IPS-NIHi7 (cell line): ENCODE results near the gene RRP9.
"Not testable (repeated sequence)": the region's sequence is repeated elsewhere in the genome, so short reads cannot be mapped to it uniquely, and the experiment has no call there.

ENCODE experiments used
- DNase-seq: peaks from one replicate; pipeline ENCODE4 v3.0.0; 2012; ENCODE audit warnings: mixed read lengths; ENCODE audit errors: extremely low spot score

RRP9 gene

GRCh38 chr3:51938780-51939425, 2.8 kb downstream of the RRP9 start:
- no peak for DNase-seq

GRCh38 chr3:51937611-51938450, 3.9 kb downstream of the RRP9 start:
- no peak for DNase-seq

- DNase-seq: no peak
Observed at GRCh38 chr3:51937014-51937413, 4.7 kb downstream of the RRP9 start.

GRCh38 chr3:51935886-51936755, 5.6 kb downstream of the RRP9 start:
- no peak for DNase-seq

- no peak for DNase-seq
Observed at GRCh38 chr3:51934991-51935885, 6.5 kb downstream of the RRP9 start.

GRCh38 chr3:51934139-51934850, 7.4 kb downstream of the RRP9 start:
- DNase-seq: peak; percentile 11

- DNase-seq: peak; percentile 4
Observed at GRCh38 chr3:51933471-51934138, 8.1 kb downstream of the RRP9 start.

GRCh38 chr3:51932471-51933370, 9.0 kb downstream of the RRP9 start:
- DNase-seq: peak; percentile 7

- DNase-seq: peak; percentile 2
Observed at GRCh38 chr3:51931756-51932155, 9.9 kb downstream of the RRP9 start.

- peak; percentile 3 for DNase-seq
Observed at GRCh38 chr3:51930439-51930838, 11.3 kb downstream of the RRP9 start.

GRCh38 chr3:51929420-51930003, 12.2 kb downstream of the RRP9 start:
- peak; percentile 86 for DNase-seq

GRCh38 chr3:51928981-51929380, 12.7 kb downstream of the RRP9 start:
- DNase-seq: not testable (repeated sequence)

- DNase-seq: no peak
Observed at GRCh38 chr3:51928438-51928837, 13.3 kb downstream of the RRP9 start.

- no peak for DNase-seq
Observed at GRCh38 chr3:51927061-51927977, 14.4 kb downstream of the RRP9 start.

GRCh38 chr3:51921081-51921578, 20.6 kb downstream of the RRP9 start:
- DNase-seq: no peak

GRCh38 chr3:51916418-51916817, 25.3 kb downstream of the RRP9 start:
- DNase-seq: no peak

GRCh38 chr3:51908026-51908425, 33.7 kb downstream of the RRP9 start:
- no peak for DNase-seq
